Panc1 (cell line): ENCODE data around the gene ARID5B.

ENCODE experiments used
- CTCF ChIP-seq: fragments of 450-650 bp; IDR thresholded peaks from 2 replicates; pipeline ENCODE4 v1.5.1; 2017; ENCODE audit warnings: mild to moderate bottlenecking
- POLR2AphosphoS5 ChIP-seq: IDR thresholded peaks from 2 replicates; pipeline ENCODE4 v1.6.1; 2012; ENCODE audit warnings: mild to moderate bottlenecking, low read depth, low read length, moderate library complexity
- REST ChIP-seq, 2 experiments: IDR thresholded peaks; 2 replicates each; pipeline ENCODE4 v1.6.1; 2011 to 2012; ENCODE audit warnings: low read depth in 2 of 2, control low read depth in 1 of 2, low read length in 1 of 2, mild to moderate bottlenecking in 1 of 2, moderate library complexity in 1 of 2; ENCODE audit not compliant: insufficient read depth in 1 of 2
- SIN3A ChIP-seq: IDR thresholded peaks from 2 replicates; pipeline ENCODE4 v1.6.1; 2012; ENCODE audit warnings: low read depth, mild to moderate bottlenecking, low read length, moderate library complexity, borderline replicate concordance; ENCODE audit not compliant: insufficient read depth

- TF ChIP-seq CTCF (no peak), POLR2AphosphoS5 (no peak), SIN3A (no peak), REST (IDR thresholded peaks at IDR 0.05; ENCODE audit: insufficient read depth in 1 of 2, low read depth in 2 of 2, low read length in 1 of 2) (no peak)
These were observed 120.7 kb downstream of the ARID5B start for GRCh38 chr10:62021978-62022802.
